HG03025 (cell line): Measurements from ENCODE around the gene COLGALT1.
"Not testable (repeated sequence)": the region's sequence is repeated elsewhere in the genome, so short reads cannot be mapped to it uniquely, and the experiment has no call there.

Experiments
- ATAC-seq: cut with Tn5 transposase; IDR thresholded peaks from one replicate; pipeline ENCODE4 v1.9.1; 2021; ENCODE audit warnings: mild to moderate bottlenecking, moderate library complexity; ENCODE audit not compliant: unreplicated experiment, low FRiP score

The COLGALT1 gene

DNA sequence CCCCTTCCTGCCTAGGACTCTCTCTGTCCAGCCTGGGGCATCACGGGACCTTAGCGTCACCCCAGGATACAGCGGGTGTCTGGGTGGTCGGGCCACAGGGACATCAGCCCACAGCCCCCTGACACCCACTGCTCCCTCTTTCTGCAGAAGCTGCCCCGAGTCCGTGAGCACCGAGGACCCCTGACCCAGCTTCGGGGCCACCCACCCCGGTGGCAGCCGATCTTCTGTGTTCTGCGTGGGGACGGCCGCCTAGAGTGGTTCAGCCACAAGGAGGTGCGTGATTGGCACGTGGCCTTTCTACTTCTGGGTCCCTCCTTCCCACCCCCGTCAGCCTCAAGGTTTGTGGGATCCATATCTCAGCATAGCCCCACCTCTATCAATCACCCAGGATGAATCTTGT, 23.3 kb upstream of the COLGALT1 start:
- ATAC-seq: no peak

DNA sequence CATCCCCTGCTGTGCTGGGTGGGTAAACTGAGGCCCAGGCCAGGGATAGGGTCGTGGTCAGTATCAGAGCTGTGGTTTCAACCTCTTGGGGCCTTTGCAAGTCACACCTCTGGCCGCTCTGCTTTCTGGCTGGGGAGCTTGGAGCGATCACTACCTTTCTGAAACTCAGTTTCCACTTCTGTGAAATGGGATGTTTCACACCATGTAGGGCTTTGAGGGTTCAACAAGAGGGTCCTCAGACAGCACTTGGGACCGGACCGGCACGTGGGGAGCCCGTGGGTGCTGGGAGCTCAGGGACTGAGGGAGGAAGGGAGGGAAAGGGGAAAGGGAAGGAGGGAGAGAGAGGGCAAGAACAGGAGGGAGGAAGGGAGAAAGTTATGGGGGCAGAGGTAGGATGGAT, 22.9 kb upstream of the COLGALT1 start:
- ATAC-seq: no peak

DNA sequence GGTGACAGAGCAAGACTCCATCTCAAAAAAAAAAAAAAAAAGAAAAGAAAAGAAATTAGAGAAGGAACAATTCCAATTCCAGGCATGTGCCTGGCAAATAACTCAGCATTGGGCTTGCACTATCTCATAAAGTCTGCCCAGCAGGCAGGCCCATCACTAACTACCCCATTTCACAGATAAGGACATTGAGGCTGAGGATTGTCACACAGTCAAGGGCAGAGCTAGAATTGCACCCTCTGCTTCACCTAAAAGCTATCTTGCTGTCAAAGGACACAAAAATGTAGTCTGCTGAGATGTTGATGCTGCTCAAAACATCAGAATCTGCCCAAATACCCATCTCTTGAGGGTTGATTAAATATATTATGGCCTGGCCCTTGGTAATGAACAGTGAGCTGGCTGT, 20.7 kb upstream of the COLGALT1 start:
- no peak for ATAC-seq

DNA sequence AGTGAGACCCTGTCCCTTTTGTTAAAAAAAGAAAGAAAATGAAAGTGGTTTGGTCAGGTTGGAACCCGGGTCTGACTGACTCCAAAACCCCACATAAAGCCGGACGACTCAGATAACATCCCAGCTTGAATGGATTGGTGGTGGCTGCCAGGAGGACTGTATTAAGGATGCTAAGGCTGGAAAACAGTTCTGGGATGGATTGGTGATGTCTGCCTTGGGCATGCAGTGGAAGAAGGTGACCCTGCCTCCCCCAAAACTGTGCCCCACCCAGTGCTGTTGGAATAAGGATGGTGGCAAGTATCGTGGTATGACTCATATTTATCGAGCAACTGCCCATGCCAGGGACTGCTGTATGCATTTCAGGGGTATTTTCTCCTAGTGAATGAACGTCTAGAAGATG, 18.5 kb upstream of the COLGALT1 start:
- ATAC-seq: no peak

DNA sequence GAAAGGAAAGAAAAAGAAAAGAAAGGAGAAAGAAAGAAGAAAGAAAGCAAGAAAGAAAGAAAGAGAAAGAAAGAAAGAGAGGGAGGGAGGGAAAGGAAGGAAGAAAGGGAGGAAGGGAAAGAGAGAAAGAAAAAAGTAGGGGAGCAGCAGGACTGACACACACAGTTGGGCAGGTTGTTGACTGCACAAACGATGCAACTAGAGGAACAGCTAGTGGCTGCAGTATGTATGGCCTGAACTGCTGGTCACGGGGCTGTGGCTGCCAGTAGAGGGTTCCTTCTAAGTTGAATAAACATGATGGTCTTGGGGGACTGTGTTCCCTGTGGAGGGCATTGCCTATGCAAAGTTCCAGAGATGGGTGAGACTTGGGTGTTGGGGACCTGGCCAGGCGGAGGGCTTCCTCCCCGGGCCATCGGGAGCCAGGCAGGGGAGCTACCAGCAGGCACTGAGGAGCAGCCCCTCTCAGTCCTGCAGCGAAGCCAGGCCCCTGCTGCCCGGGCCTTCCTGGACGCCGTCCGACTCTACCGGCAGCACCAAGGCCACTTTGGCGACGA, 16.7 kb upstream of the COLGALT1 start:
- ATAC-seq: no peak

DNA sequence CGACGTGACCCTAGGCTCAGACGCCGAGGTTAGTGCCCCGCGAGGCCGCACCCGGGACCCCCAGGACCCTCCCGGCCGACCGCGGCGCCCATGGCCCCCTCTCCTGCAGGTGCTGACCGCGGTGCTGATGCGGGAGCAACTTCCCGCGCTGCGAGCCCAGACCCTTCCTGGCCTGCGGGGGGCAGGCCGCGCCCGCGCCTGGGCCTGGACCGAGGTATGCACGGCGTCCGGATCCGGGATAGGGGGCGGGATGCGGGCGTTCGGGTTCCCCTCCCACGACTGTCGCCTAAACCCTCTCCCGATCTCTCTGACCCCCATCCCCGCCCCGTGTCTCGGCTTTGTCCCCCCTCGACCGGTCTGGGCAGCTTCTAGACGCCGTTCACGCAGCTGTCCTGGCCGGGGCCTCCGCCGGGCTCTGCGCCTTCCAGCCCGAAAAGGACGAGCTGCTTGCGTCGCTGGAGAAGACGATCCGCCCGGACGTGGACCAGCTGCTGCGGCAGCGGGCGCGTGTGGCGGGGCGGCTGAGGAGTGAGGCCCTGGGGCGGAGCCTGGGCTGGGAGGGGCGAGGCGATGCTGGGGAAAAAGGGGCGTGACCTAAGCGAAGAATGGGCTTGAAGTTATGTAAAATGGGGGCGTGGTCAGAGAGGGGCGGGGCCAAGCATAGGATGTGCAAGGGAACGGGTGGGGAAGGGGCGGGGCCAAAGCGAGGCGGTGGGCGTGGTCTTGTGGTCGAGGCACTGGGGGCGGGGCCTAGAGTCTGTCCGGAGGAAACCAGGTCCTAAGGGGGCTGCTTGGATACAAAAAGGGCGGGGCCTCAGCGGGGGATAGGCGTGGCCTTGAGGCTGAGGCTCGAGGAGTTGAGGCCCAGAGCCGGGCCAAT, 16.0 kb upstream of the COLGALT1 start:
- ATAC-seq: peak; percentile 51

DNA sequence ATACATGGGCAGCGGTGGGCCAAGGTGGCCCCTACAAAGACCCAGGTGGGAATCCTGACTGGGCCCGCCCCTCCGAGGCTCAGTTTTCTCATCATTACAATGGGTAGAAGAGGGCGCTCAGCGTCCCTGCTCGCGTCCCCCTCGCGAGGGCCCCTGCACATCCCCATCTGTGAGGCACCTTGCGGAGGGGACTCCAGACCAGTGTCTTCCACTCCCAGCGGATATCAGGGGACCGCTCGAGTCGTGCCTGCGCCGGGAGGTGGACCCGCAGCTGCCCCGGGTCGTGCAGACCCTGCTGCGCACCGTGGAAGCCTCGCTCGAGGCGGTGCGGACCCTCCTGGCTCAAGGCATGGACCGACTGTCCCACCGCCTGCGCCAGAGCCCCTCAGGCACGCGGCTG, 15.3 kb upstream of the COLGALT1 start:
- ATAC-seq: no peak

DNA sequence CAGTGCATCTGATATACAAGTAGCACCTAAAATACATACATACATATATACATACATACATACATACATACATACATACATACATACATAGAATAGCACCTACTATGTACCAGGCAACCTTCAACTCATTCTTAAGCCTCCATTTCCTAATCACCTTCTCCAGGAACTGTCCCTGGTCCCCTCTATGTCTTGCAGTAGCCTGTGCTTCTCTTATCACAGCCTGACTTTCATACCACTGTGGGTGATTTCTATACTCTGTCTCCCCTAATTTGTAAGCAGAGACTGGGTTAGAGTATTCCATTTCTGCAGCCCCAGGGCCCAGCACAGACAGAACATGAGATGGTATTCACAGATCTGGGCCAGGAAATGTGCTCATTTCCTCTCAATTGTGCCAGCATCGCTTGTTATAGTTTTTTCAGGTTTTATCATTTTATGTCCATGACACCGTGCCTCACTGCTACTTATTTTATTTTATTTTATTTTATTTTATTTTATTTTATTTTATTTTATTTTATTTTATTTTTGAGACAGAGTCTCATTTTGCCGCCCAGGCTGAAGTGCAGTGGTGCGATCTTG, 14.2 kb upstream of the COLGALT1 start:
- no peak for ATAC-seq

DNA sequence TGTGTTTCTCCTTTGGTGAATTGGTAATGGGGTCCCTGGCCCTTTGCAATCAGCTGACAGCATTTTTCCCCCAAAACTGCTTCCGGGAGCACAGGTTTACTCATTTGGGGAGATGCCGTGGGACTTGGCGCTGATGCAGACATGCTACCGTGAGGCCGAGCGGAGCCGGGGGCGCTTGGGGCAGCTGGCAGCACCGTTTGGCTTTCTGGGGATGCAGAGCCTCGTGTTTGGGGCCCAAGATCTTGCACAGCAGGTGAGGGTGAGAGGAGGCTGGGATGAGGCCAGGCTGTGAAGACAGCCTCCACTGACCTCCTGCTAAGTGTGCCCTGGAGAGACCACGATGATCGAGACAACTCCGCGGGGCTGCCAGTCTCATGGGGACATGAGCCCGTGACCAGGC, 13.4 kb upstream of the COLGALT1 start:
- no peak for ATAC-seq

DNA sequence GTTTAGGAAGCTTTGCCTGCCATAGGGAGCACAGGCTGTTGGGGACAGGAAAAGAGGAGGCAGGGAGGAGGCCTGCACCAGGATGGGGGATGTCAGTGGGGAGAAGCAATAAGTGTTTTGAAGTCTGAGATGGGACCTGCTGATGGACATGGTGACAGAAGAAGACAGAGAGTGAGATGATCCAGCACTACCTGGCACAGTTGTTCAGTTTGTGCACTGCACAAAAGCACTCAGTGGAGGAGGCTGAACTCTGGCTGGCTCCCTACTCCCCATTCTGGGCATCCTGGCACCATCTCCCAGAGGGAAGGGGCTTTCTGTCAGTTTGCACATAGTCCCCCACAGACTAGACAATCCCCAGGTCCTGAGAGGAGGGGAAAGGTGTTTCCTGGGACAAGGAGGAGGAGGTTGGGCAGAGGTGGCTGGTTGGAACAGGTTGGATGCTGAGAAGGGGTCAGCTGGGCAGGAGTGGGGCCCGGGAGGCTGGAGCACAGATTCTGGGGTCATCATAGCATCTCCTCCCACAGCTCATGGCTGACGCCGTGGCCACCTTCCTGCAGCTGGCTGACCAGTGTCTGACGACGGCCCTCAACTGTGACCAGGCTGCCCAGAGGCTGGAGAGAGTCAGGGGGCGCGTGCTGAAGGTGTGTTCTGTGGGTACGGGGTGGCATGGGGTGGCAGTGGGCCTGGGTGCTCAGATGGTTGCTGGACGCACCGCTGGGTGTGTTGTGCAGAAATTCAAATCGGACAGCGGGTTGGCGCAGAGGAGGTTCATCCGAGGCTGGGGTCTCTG, 12.5 kb upstream of the COLGALT1 start:
- no peak for ATAC-seq

DNA sequence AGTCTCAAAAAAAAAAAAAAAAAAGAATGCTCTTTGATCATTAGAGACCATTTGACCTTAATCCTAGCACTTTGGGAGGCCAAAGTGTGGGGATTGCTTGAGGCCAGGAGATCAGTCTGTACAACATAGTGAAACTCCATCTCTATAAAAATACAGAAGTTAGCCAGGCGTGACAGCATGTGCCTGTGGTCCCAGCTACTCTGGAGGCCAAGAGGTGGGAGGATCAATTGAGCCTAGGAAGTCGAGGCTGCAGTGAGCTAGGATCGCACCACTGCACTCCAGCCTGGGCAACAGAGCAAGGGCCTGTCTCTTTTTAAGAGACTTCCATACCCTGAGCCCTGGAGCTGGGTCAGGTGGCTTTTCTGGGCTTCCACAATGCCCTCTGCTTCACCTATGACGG, 11.5 kb upstream of the COLGALT1 start:
- no peak for ATAC-seq

DNA sequence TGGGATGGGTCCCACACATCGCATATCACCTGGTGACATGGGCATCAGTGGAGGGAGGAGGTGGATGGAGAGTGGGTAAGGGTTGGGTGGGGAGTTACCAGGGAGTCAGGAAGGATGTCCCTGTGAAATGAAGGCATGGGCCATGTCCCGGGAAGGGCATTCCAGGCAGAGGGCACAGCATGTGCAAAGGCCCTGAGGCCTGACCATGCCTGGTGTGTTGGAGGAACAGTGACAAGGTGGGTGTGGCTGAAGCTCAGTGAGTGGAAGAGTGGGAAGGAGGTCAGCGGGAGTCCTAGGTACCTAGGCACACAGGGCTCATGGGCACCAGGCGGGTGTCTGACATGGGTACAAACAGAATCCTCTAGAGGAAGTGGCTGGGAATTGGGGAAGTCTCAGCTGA, 11.0 kb upstream of the COLGALT1 start:
- no peak for ATAC-seq

DNA sequence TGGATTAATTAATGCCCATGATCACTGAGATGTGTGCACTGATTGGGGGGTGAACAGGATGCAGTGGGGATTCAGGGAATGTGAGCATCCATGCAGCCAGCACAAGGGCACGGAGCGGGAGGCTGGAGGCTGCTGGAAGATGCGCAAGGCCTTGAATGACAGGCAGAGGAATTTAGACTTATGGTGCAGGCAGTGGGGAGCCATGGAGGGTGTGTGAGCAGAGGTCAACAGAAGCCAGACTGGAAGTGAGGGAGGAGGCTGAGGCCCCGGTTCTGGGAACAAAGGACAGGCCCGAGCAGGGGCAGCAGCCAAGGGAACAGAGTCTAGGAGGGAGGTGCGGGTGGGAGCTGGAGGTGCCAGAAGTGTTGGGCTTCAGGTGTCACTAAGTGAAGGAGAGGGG, 7.3 kb upstream of the COLGALT1 start:
- no peak for ATAC-seq

DNA sequence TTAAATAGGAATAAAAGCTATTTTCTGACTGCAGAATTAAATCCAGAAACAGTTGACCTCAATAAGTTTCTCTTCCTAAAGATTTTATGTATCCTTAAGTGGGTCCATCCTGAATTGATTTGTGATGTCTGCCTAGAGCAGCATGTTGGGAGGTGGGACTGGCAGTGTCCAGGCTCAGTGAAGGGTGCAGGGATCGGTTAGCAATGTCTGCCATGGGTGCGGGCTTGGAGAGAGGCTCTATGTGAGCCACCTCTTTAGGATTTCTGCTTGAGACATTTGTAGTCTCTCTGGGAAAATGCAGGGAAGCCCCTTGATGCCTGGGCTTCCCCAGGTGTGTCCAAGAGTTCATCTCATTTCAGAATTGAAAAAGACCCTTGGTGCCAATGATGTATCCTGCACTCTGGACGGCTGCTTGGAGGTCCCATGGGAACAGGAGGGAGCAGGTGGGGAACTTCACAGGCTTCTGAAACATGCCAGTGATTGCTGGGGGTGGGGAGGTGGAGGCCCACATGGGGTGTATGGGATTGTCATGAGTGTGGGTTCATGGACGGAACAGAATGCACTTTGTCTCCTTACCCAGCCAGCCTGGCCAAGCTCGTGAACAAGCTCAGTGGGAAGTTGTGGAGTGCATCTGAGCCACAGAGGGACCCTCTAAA, 6.2 kb upstream of the COLGALT1 start:
- no peak for ATAC-seq

DNA sequence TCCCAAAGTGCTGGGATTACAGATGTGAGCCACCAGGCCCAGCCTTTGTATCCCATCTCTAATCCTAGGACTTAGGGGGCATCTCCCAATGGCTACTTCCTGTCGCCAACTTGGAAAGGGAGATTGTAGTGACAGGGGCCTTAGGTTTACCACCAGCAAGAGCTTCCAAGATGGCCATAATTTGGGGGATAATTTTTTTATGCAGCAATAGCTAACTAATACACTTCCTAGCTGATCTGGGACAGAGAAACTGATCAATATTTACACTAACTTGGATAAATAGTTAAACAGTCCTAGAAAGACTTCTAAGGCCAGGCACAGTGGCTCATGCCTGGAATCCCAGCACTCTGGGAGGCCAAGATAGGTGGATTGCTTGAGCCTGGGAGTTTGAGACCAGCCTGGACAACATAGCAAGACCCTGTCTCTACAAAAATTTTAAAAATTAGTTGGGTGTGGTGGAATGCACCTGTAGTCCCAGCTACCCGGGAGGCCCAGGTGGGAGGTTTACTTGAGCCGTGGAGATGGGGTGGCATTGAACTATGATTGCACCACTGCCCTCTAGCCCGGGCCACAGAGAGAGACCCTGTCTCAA, 5.3 kb upstream of the COLGALT1 start:
- no peak for ATAC-seq

DNA sequence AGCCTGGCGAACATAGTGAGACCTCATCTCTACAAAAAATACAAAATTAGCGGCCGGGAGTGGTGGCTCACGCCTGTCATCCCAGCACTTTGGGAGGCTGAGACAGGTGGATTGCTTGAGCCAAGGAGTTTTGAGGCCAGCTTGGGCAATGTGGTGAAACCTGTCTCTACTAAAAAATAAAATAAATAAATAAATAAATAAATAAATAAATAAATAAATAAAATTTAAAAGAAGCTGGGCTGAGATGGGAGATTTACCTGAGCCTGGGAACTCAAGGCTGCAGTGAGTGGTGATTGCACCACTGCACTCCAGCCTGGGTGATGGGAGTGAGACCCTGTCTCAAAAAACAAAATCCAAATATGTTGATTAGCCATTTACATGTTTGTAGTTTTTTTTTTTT, 2.7 kb upstream of the COLGALT1 start:
- not testable (repeated sequence) for ATAC-seq

DNA sequence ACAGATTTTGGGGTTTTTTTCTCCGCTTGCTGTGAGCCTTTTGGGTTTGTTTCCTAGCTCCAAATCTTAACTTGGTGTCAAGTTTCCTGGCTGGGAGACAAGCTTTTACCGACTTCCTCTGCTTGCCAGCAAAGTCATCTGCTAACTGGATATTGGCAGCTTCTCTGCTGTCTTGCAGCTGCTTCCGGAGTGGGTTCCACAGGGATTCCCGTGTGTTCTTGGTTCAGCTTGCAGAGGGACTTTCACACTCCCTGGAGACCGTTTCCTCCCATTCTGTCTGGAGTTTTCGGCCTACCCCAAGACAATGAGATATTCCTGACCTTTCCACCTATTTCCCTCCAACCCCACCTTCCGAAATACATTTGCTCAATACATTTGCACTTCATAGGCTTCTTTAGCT, 2.2 kb upstream of the COLGALT1 start:
- no peak for ATAC-seq

DNA sequence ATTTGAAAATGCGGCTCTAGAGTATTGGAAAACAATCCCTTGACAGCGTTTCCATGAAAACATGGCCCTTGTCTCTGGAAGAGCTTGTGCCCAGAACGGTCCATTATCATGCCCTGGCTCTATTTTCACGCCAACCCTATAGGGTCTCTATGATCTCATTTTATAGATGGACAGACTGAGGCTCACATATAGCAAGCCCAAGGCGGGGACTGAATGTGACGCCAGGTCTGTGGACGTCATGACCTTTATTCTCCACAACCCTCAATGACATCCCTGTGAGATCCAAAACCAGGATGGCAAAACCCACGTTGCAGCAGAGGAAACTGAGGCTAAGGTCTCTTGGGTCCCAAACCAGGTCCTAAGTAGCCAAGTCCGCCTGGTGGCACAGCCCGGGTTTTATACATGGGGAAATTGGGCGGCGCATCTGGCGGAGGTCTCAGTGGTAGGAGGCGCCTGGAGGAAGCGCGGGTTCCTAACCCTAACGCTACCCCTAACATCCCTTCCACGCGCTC, 425 bp upstream of the COLGALT1 start:
- no peak for ATAC-seq

DNA sequence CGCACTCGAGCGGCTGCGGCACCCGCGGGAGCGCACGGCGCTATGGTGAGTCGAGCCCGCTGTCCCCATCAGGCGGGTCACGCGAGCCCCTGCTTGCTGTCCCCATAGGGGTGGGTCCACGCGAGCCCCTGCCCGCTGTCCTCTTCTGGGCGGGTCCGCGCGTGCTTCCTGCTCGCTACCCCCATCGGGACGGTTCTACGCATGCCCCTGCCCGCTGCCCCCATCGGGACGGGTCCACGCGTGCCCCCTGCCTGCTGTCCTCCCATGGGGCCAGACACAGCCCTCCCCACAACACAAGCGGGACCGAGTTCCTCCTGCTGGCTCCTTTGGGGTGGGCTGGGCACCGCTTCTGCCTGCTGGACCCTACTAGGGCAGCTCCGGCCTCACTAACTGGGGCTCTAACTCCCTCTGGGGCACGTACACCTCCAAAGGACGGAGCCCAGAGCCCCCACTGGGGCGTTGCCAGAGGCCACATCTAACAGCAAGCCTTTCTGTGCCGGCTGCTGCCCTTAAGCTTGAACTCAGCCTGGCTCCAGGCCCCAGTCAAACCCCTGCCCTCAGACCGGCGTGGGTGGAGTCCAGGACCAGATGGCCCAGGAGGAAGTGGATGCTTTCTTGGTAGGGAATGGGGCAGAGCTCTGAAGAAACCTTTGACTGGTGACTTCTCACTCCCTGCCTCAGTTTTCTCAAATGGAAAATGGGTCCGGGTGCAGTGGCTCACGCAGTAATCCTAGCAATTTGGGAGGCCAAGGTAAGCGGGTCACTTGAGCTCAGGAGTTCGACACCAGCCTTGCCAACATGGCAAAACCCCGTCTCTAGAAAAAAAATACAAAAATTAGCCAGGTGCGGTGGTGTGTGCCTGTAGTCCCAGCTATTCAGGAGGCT, 722 bp downstream of the COLGALT1 start:
- peak; percentile 26 for ATAC-seq
